GM21367 (cell line): Measurements from ENCODE around the gene PRF1.
"Not testable (repeated sequence)": the region's sequence is repeated elsewhere in the genome, so short reads cannot be mapped to it uniquely, and the experiment has no call there.

Source experiments
- ATAC-seq: cut with Tn5 transposase; IDR thresholded peaks from one replicate; pipeline ENCODE4 v1.9.1; 2021; ENCODE audit not compliant: unreplicated experiment

The PRF1 gene

GRCh38 chr10:70617798-70618568, 15.4 kb upstream of the PRF1 start:
- ATAC-seq, result no peak

GRCh38 chr10:70616761-70617160, 14.2 kb upstream of the PRF1 start:
- no peak for ATAC-seq

DNA sequence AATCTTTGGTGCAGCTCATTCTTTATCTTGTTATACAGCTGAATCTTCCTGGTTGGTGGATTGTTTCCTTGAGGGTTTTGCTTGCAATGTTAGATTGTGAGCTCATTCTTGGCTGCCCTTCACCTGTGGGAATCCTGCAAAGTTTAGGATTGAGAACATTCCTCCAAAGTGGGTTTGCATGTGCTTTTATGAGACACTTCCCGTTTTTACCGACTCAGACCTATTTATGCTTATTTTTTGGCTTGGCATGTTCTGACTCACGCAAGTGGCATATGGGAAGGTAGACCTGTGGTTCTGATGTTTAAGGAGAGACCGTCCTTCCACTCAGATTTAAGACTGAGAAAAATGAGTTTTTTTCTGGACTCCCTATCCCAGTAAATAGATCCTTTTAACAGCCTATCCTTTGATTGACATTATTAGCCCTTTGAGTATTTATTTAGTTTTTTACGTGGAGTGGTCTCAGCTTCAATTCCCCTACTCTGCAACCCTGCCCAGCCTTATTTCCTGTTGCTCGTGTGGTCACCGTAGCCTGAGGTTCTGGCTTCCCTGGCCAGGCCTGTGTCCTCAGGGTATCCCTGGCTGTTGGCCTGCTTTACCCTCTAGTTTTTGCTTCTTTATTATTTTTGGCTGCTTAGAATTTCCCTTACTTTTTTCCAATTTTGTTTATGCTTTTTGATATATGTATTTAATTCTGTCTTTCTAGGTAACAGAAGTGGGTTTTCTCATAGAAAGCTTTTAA, 13.4 kb upstream of the PRF1 start:
- ATAC-seq, result no peak

- no peak for ATAC-seq
Observed at GRCh38 chr10:70615211-70615610, 12.7 kb upstream of the PRF1 start.

- not testable (repeated sequence) for ATAC-seq
Observed at GRCh38 chr10:70614364-70614763, 11.8 kb upstream of the PRF1 start.

DNA sequence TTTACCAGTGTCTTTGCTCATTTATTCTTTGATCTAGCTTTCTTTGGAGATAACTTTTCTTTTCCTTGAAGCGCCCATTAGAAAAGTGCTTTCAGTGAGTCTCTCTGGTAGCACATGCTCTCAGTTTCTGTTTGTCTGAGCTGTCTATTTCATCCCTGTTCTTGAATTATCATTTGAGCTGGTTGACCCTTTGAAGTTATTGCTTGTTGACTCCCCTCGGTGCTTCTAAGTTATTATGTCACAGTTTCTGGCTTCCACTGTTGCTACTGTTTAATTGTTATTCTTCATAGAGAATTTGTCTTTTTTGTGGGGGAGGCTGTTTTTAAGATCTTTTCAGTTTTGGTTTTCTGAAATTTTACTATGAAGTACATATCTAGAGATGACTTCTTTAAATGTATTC, 11.4 kb upstream of the PRF1 start:
- ATAC-seq, result no peak

GRCh38 chr10:70607936-70608335, 5.4 kb upstream of the PRF1 start:
- no peak for ATAC-seq

- ATAC-seq, result no peak
Observed at GRCh38 chr10:70605161-70605560, 2.6 kb upstream of the PRF1 start.

- ATAC-seq, result no peak
Observed at GRCh38 chr10:70604106-70604505, 1.6 kb upstream of the PRF1 start.

DNA sequence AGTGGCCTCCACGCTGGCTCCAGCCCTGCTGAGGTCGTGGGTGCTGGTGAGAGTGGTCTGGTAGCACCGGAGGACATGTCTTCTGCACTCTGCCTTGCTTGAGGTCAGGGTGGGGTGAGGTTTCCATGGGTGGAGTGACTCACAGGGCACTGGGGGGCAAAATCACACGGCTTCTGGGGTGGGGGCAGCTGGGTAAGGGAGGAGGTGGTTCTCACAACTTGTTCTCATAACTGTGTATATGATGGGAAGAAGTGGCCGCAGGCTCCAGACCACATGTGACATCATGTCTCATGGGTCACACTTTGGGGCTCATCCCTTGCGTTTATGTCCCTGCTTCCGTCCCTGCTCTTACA, 884 bp upstream of the PRF1 start:
- no peak for ATAC-seq

DNA sequence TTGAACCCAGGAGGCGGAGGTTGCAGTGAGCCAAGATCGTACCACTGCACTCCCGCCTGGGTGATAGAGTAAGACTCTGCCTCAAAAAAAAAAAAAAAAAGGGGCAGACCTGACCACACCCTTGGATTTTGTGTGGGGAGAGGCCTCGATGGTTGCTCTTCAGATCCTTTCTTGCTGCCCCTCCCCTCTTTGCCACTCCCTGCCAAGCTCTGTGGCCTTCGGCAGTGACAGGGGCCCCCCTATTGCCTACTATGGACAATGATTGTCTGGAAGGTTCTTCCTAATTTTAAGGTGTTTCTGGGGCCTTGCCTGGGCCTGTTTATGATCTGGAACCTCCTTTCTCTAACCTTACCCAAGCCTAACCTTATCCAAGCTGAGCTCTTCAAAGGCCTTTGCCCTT, 795 bp downstream of the PRF1 start:
- no peak for ATAC-seq

DNA sequence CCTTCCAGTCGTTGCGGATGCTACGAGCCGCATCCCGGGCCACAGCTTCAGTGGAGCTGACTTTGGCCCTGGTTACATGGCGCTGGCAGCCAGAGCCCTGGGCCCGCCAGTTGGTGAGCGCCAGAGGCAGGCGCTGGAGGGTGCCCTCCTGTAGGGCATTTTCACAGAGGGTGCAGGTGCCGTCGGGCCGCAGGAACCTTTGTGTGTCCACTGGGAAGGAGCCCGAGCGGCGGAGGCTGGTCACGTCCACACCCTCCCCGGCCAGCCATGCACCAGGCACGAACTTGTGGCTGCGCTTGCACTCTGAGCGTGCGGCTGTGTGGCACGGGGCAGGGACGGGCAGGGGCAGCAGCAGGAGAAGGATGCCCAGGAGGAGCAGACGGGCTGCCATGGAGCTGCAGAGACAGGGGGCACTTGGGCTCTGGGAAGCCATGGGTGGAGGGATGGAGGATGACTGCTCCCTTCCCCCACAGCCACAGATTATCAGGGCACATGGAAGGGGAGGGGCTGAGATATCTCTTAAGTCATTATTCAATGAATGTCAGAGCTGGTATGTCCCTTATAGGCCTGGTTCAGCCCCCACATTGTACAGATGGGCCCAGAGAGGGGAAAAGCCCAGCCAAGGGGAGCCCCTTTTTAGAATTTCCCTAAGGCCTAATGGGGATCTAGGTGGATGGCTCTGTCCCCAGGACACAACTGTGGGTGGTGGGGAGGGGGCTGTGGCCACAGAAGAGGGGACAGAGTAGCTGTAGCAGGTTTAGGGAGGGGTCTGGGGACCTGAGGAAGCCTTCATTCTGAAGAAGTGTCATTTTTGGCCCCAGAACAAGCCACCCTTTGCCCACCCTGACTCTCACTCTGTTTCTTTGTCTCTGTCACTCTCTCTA, 1.8 kb downstream of the PRF1 start:
- no peak for ATAC-seq

- ATAC-seq, result no peak
Observed at GRCh38 chr10:70599791-70600190, 2.8 kb downstream of the PRF1 start.

DNA sequence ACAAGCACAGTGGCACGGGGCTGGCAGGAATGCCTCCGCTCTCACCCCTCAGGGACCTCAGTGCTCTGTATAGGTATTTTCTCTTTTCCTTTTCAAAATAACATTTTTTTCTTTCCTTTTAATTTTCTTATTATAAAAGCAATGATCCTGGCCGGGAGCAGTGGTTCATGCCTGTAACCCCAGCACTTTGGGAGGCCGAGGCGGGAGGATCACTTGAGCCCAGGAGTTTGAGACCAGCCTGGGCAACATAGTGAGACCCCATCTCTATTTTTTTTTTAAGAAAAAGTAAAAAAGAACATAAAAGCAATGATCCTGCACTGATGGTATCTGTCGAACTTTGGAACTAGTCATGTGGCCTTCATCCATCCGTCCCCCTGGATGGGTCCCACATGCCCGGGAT, 3.2 kb downstream of the PRF1 start:
- no peak for ATAC-seq

- ATAC-seq, result no peak
Observed at GRCh38 chr10:70598857-70599295, 3.7 kb downstream of the PRF1 start.

- no peak for ATAC-seq
Observed at GRCh38 chr10:70597856-70598815, 4.4 kb downstream of the PRF1 start.

- no peak for ATAC-seq
Observed at GRCh38 chr10:70596860-70597809, 5.4 kb downstream of the PRF1 start.

GRCh38 chr10:70596110-70596798, 6.3 kb downstream of the PRF1 start:
- ATAC-seq, result no peak

GRCh38 chr10:70595566-70596016, 7.0 kb downstream of the PRF1 start:
- ATAC-seq, result no peak
